Cardiac muscle cell (in vitro differentiated cells and primary cell): Measurements from ENCODE around the gene SPX. TPM values are rescaled to one million over a fixed set of nuclear protein-coding genes. Genes with fewer than 3 reads are reported as not detected.

Experiments used
- DNase-seq, 2 donors: peaks; one replicate each; pipeline versions ENCODE4 v3.0.0 to v3.0.0-alpha.2; 2010 to 2017; ENCODE audit warnings: low read depth in 1 of 2, low spot score in 1 of 2
- H3K27ac ChIP-seq: fragments of 200-600 bp; sonication (generic); 2 replicates; pipeline ENCODE4 v1.5.1; 2016
- H3K27me3 ChIP-seq: fragments of 200-600 bp; sonication (generic); 2 replicates; pipeline ENCODE4 v1.6.0; 2016; ENCODE audit warnings: control low read depth
- H3K36me3 ChIP-seq: fragments of 200-600 bp; sonication (generic); 2 replicates; pipeline ENCODE4 v1.5.1; 2016; ENCODE audit warnings: control low read depth
- H3K4me1 ChIP-seq: fragments of 200-600 bp; sonication (generic); 2 replicates; pipeline ENCODE4 v1.8.1; 2017; ENCODE audit warnings: low read depth, mild to moderate bottlenecking, mixed run types
- H3K4me3 ChIP-seq: fragments of 200-600 bp; sonication (generic); 2 replicates; pipeline ENCODE4 v1.5.1; 2016; ENCODE audit warnings: mild to moderate bottlenecking
- H3K9me3 ChIP-seq: fragments of 200-600 bp; sonication (generic); 2 replicates; pipeline ENCODE4 v1.5.1; 2017; ENCODE audit warnings: low read depth, mild to moderate bottlenecking, control low read depth
- CTCF ChIP-seq: IDR thresholded peaks from 2 replicates; pipeline ENCODE4 v1.5.1; 2012; ENCODE audit warnings: low read depth, mild to moderate bottlenecking, low read length
- polyA plus RNA-seq: library from polyadenylated mRNA; unstranded; fragments of >200 nt; fragmentation: Nextera tagmentation; extraction: Ambion mirVana; gene quantifications from 2 replicates; pipeline ENCODE4 v1.2.1, GENCODE V29; 2016
- total RNA-seq: library from RNA; depleted of rRNA; stranded (reverse); fragments of >200 nt; gene quantifications from 2 replicates; pipeline ENCODE4 v1.2.3, GENCODE V29; 2016

The SPX gene
- total and polyA plus RNA-seq, 2 experiments from 2014 or later: 2.4 to 3.0 TPM

GRCh38 chr12:21538061-21538653, 12.1 kb downstream of the SPX start:
- peaks cover 10% of the 10 kb centered on the region for H3K27me3 ChIP-seq
- no peaks in the 10 kb centered on the region for H3K36me3 ChIP-seq
- no peak for TF ChIP-seq CTCF
- DNase-seq: no peak
- no peak overlapping the region for H3K27ac ChIP-seq
- no peaks in the 10 kb centered on the region for H3K9me3 ChIP-seq
- no peaks in the 10 kb centered on the region for H3K4me1 ChIP-seq
- no peak overlapping the region for H3K4me3 ChIP-seq

GRCh38 chr12:21539797-21540196, 13.7 kb downstream of the SPX start:
- TF ChIP-seq CTCF: no peak
- H3K27ac ChIP-seq: no peak overlapping the region
- no peaks in the 10 kb centered on the region for H3K9me3 ChIP-seq
- no peaks in the 10 kb centered on the region for H3K4me1 ChIP-seq
- H3K4me3 ChIP-seq: no peak overlapping the region
- H3K36me3 ChIP-seq: no peaks in the 10 kb centered on the region
- no peak for DNase-seq
- H3K27me3 ChIP-seq: peaks cover 3% of the 10 kb centered on the region

- TF ChIP-seq CTCF: no peak
- H3K9me3 ChIP-seq: no peaks in the 10 kb centered on the region
- no peaks in the 10 kb centered on the region for H3K4me1 ChIP-seq
- no peaks in the 10 kb centered on the region for H3K27me3 ChIP-seq
- H3K4me3 ChIP-seq: no peak overlapping the region
- H3K36me3 ChIP-seq: no peaks in the 10 kb centered on the region
- H3K27ac ChIP-seq: no peak overlapping the region
- DNase-seq: no peak
Measured at GRCh38 chr12:21541773-21542172, 15.7 kb downstream of the SPX start.

- H3K9me3 ChIP-seq: no peaks in the 10 kb centered on the region
- H3K27ac ChIP-seq: no peak overlapping the region
- H3K36me3 ChIP-seq: no peaks in the 10 kb centered on the region
- no peak for TF ChIP-seq CTCF
- H3K27me3 ChIP-seq: no peaks in the 10 kb centered on the region
- no peak overlapping the region for H3K4me3 ChIP-seq
- no peaks in the 10 kb centered on the region for H3K4me1 ChIP-seq
- DNase-seq: no peak
Measured at GRCh38 chr12:21542403-21542802, 16.3 kb downstream of the SPX start.

GRCh38 chr12:21543151-21543550, 17.1 kb downstream of the SPX start:
- Histone ChIP-seq H3K4me1 (no peaks in the 10 kb centered on the region), H3K27me3 (no peaks in the 10 kb centered on the region), H3K27ac (no peak overlapping the region), H3K9me3 (no peaks in the 10 kb centered on the region), H3K36me3 (no peaks in the 10 kb centered on the region), H3K4me3 (no peak overlapping the region)
- DNase-seq: no peak
- no peak for TF ChIP-seq CTCF

GRCh38 chr12:21545557-21545956, 19.5 kb downstream of the SPX start:
- Histone ChIP-seq H3K9me3 (no peaks in the 10 kb centered on the region), H3K27me3 (no peaks in the 10 kb centered on the region), H3K4me3 (no peak overlapping the region), H3K36me3 (no peaks in the 10 kb centered on the region), H3K4me1 (no peaks in the 10 kb centered on the region), H3K27ac (no peak overlapping the region)
- no peak for TF ChIP-seq CTCF
- DNase-seq: no peak
